ENCODE measurements around the gene MAP3K7.

DNA sequence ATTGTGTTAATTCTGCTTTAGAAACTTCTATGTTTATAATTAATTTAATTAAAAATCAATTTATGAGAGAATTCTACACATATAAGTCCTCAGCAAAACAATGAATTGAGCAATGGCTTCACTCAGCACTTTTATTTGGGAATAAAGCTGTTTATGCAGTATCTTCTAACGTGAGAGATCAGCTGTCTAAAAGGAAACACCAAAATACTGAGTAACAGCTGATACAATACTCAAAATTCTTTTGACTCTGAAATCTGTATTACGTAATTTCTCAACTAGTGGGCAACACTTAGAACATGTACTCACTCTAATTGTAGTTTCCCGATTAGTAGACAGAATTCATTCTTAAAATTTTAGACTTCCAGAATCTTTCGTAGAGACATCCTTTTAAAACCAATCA is 49.8 kb downstream of the MAP3K7 start:
- TF ChIP-seq CTCF (IDR thresholded peaks at IDR 0.05; ENCODE audit: low read depth, low read length, poor library complexity, severe bottlenecking) (no peak), EZH2phosphoT487 (IDR thresholded peaks at IDR 0.05; ENCODE audit: borderline replicate concordance, low read length) (no peak)

Measured in DOHH2 (cell line).